GM12891 (cell line): ENCODE results near the gene MARK3.

Experiments used
- PAX5 ChIP-seq: IDR thresholded peaks from 2 replicates; pipeline ENCODE4 v1.6.1; 2011; ENCODE audit warnings: low read length, moderate library complexity, mild to moderate bottlenecking; ENCODE audit not compliant: insufficient read depth, severe bottlenecking
- POLR2A ChIP-seq: IDR thresholded peaks from 2 replicates; pipeline ENCODE4 v1.6.1; 2011; ENCODE audit warnings: low read depth, low read length, control low read depth
- POLR2AphosphoS5 ChIP-seq: IDR thresholded peaks from 2 replicates; pipeline ENCODE4 v1.6.1; 2011; ENCODE audit warnings: low read depth, low read length, control low read depth
- POU2F2 ChIP-seq: IDR thresholded peaks from 2 replicates; pipeline ENCODE4 v1.6.1; 2011; ENCODE audit warnings: low read depth, mild to moderate bottlenecking, control low read depth, low read length, moderate library complexity
- SPI1 ChIP-seq: IDR thresholded peaks from 2 replicates; pipeline ENCODE4 v1.6.1; 2011; ENCODE audit warnings: low read depth, low read length, control low read depth
- TAF1 ChIP-seq: IDR thresholded peaks from 2 replicates; pipeline ENCODE4 v1.6.1; 2011; ENCODE audit warnings: low read depth, low read length, control low read depth

GRCh38 chr14:103522649-103523574 lies 137.7 kb downstream of the MARK3 start, which contains the start of gene CKB:
- TF ChIP-seq POLR2AphosphoS5, result no peak
- TF ChIP-seq POLR2A, result no peak
- TF ChIP-seq POU2F2, result no peak
- no peak for TF ChIP-seq SPI1
- TF ChIP-seq TAF1, result no peak
- TF ChIP-seq PAX5, result no peak
